HepG2 (cell line): ENCODE measurements around the gene C2orf78. TPM values are rescaled to one million over a fixed set of nuclear protein-coding genes. Genes with fewer than 3 reads are reported as not detected.

Experiments
- ATAC-seq: fragments of 200-7000 bp; cut with Tn5 transposase; 3 replicates; pipeline ENCODE4 v1.9.1; 2020; ENCODE audit warnings: mild to moderate bottlenecking, moderate library complexity
- BruUV-seq: library from RNA; stranded (reverse); fragments of 400-500 nt; replicated peaks from 2 replicates; lab custom pipeline; 2021; lab: Mats Ljungman, UMichigan
- CTCF ChIA-PET: fragments of 300-600 bp; formaldehyde crosslinking; extraction: SDS; loops from one replicate; lab custom pipeline; 2021; ENCODE audit warnings: low total read pairs, inconsistent platforms, low intra/inter-chr PET ratio; lab: Yijun Ruan, JAX
- POLR2A ChIA-PET: fragments of 350-600 bp; sonication (Branson Sonifier 250); formaldehyde crosslinking; loops from one replicate; lab custom pipeline; 2020; ENCODE audit warnings: antibody characterized with exemption, inconsistent platforms; lab: Yijun Ruan, JAX
- DNase-seq: peaks from one replicate; pipeline ENCODE4 v3.0.0-alpha.2; 2015; ENCODE audit warnings: low spot score
- FAIRE-seq: peaks from 3 replicates; lab custom pipeline; 2011; peaks lifted over from hg19 to GRCh38; lab: Jason Lieb, UNC
- H2AFZ ChIP-seq: one replicate; pipeline ENCODE4 v1.6.1; 2011; ENCODE audit warnings: low read length, inconsistent platforms
- H3K27ac ChIP-seq: fragments of 300-600 bp; 3 replicates; pipeline ENCODE4 v1.8.0; 2011; ENCODE audit warnings: mixed run types, mild to moderate bottlenecking, mixed read lengths, low read length, inconsistent platforms; ENCODE audit not compliant: insufficient read depth; ENCODE audit errors: extremely low read length
- H3K27me3 ChIP-seq, 2 experiments: fragments of 200-600 bp in 1 of 2; 2 replicates in 1 of 2; 3 replicates in 1 of 2; pipeline versions ENCODE4 v1.6.0 to v1.8.0; 2011; ENCODE audit warnings: low read length in 2 of 2, mild to moderate bottlenecking in 2 of 2, moderate library complexity in 2 of 2, inconsistent platforms in 1 of 2; ENCODE audit not compliant: insufficient read depth in 2 of 2, control insufficient read depth in 1 of 2
- H3K36me3 ChIP-seq, 2 experiments: fragments of 200-600 bp in 1 of 2; replicated peaks in 1 of 2; 2 replicates in 1 of 2; 3 replicates in 1 of 2; pipeline versions ENCODE4 v1.5.1 to v1.8.0; 2011; ENCODE audit warnings: low read length in 2 of 2, inconsistent platforms in 1 of 2; ENCODE audit not compliant: insufficient read depth in 2 of 2, control insufficient read depth in 1 of 2
- H3K4me1 ChIP-seq: 2 replicates; pipeline ENCODE4 v1.5.1; 2012; ENCODE audit warnings: low read length, inconsistent platforms; ENCODE audit not compliant: insufficient read depth
- H3K4me2 ChIP-seq: 2 replicates; pipeline ENCODE4 v1.6.0; 2011; ENCODE audit warnings: low read depth, low read length, inconsistent platforms
- H3K4me3 ChIP-seq, 3 experiments: fragments of 200-600 bp in 1 of 3; sonication (generic), shearing (Covaris generic) in 1 of 3; replicated peaks in 1 of 3; 2 replicates each; pipeline ENCODE4 v1.5.1; 2011 to 2016; ENCODE audit warnings: low read length in 3 of 3, inconsistent platforms in 2 of 3, low read depth in 2 of 3, mild to moderate bottlenecking in 2 of 3, control low read depth in 1 of 3, mixed read lengths in 1 of 3; ENCODE audit not compliant: insufficient read depth in 1 of 3
- H3K79me2 ChIP-seq: one replicate; pipeline ENCODE4 v1.6.1; 2011; ENCODE audit warnings: low read length, inconsistent platforms; ENCODE audit not compliant: insufficient read depth
- H3K9ac ChIP-seq: 2 replicates; pipeline ENCODE4 v1.6.0; 2011; ENCODE audit warnings: mild to moderate bottlenecking, low read depth, low read length, inconsistent platforms; ENCODE audit not compliant: insufficient read depth
- H3K9me3 ChIP-seq: 2 replicates; pipeline ENCODE4 v1.5.1; 2012; ENCODE audit warnings: mild to moderate bottlenecking, low read length
- H4K20me1 ChIP-seq: 2 replicates; pipeline ENCODE4 v1.6.0; 2011; ENCODE audit warnings: inconsistent platforms, mild to moderate bottlenecking, low read length, moderate library complexity; ENCODE audit not compliant: insufficient read depth
- ARID3A ChIP-seq: IDR thresholded peaks from 2 replicates; pipeline ENCODE4 v1.6.1; 2012; ENCODE audit warnings: low read depth, low read length, improper control_type of control experiment
- BRCA1 ChIP-seq: sonication (generic); formaldehyde crosslinking; IDR thresholded peaks from 2 replicates; pipeline ENCODE4 v1.4.0; 2020; ENCODE audit warnings: missing genetic modification reagents
- EZH2 ChIP-seq: conservative IDR thresholded peaks from 2 replicates; pipeline ENCODE4 v1.6.1; 2012; ENCODE audit warnings: mild to moderate bottlenecking, low read depth, low read length, moderate library complexity
- FOXP4 ChIP-seq: sonication (generic); formaldehyde crosslinking; IDR thresholded peaks from 2 replicates; pipeline ENCODE4 v1.4.0; 2020; ENCODE audit warnings: missing genetic modification reagents
- HDAC1 ChIP-seq: sonication (generic); formaldehyde crosslinking; IDR thresholded peaks from 2 replicates; pipeline ENCODE4 v1.5.1; 2020; ENCODE audit warnings: mild to moderate bottlenecking, missing genetic modification reagents
- KMT2B ChIP-seq: IDR thresholded peaks from 2 replicates; pipeline ENCODE4 v1.6.1; 2016; ENCODE audit warnings: missing genetic modification reagents, missing compliant biosample characterization
- NFRKB ChIP-seq: fragments of 450-650 bp; IDR thresholded peaks from 2 replicates; pipeline ENCODE4 v1.6.1; 2017
- NFYC ChIP-seq: IDR thresholded peaks from 2 replicates; pipeline ENCODE4 v1.6.1; 2016; ENCODE audit warnings: missing genetic modification reagents, missing compliant biosample characterization
- NKX3-1 ChIP-seq: sonication (generic); formaldehyde crosslinking; IDR thresholded peaks from 2 replicates; pipeline ENCODE4 v1.5.0; 2020; ENCODE audit warnings: missing genetic modification reagents
- NR1H2 ChIP-seq: sonication (generic); formaldehyde crosslinking; IDR thresholded peaks from 2 replicates; pipeline ENCODE4 v1.8.1; 2022; ENCODE audit warnings: low read depth, missing genetic modification reagents, borderline replicate concordance
- PITX1 ChIP-seq: sonication (generic); formaldehyde crosslinking; IDR thresholded peaks from 2 replicates; pipeline ENCODE4 v1.5.1; 2020; ENCODE audit warnings: mild to moderate bottlenecking, missing genetic modification reagents
- SNAPC5 ChIP-seq: sonication (generic); formaldehyde crosslinking; IDR thresholded peaks from 2 replicates; pipeline ENCODE4 v1.8.1; 2023; ENCODE audit warnings: mild to moderate bottlenecking, missing genetic modification reagents, borderline replicate concordance
- SNRNP70 ChIP-seq: fragments of 200-400 bp; formaldehyde crosslinking; IDR thresholded peaks from 2 replicates; pipeline ENCODE4 v1.6.1; 2017; ENCODE audit warnings: mild to moderate bottlenecking, low read depth, low read length, moderate library complexity
- TBL1XR1 ChIP-seq: fragments of 150-350 bp; IDR thresholded peaks from 2 replicates; pipeline ENCODE4 v1.6.1; 2014; ENCODE audit warnings: borderline replicate concordance, low read length; ENCODE audit not compliant: partially characterized antibody
- U2AF2 ChIP-seq: fragments of 200-400 bp; formaldehyde crosslinking; IDR thresholded peaks from 2 replicates; pipeline ENCODE4 v1.6.1; 2017; ENCODE audit warnings: low read depth, mild to moderate bottlenecking, low read length
- ZNF234 ChIP-seq: sonication (generic); formaldehyde crosslinking; conservative IDR thresholded peaks from 2 replicates; pipeline ENCODE4 v1.5.1; 2020; ENCODE audit warnings: mild to moderate bottlenecking, missing genetic modification reagents
- ZNF296 ChIP-seq: sonication (generic); formaldehyde crosslinking; conservative IDR thresholded peaks from 2 replicates; pipeline ENCODE4 v1.5.0; 2020; ENCODE audit warnings: mild to moderate bottlenecking, missing genetic modification reagents
- ZNF597 ChIP-seq: sonication (generic); formaldehyde crosslinking; IDR thresholded peaks from 2 replicates; pipeline ENCODE4 v1.5.0; 2020; ENCODE audit warnings: missing genetic modification reagents
- ZNF672 ChIP-seq: sonication (generic); formaldehyde crosslinking; IDR thresholded peaks from 2 replicates; pipeline ENCODE4 v1.8.1; 2022; ENCODE audit warnings: missing genetic modification reagents
- WGBS: methylation state at CpG from one replicate; pipeline ENCODE4 v1.1.6; 2017; ENCODE audit warnings: low lambda C conversion rate; 5-methylcytosine and 5-hydroxymethylcytosine counted together
- in situ Hi-C: cut with HindIII; loops from 2 replicates; pipeline ENCODE4 v1.10.0; 2017; ENCODE audit warnings: low pct_unique_long_range_greater_than_20kb; ENCODE audit not compliant: extremely low pct_ligation_motif_present
- intact Hi-C: fragments of 100-400 bp; cut with micrococcal nuclease; formaldehyde crosslinking; loops from one replicate; pipeline ENCODE4 v1.10.0; 2022; ENCODE audit not compliant: unreplicated experiment
- polyA plus RNA-seq, 8 experiments: library from polyadenylated mRNA; depleted of rRNA in 3 of 8; stranded (reverse) in 7 of 8; unstranded in 1 of 8; fragments of >200 nt; fragmentation: Illumina TruSeq in 4 of 8; extraction: Trizol in 4 of 8; gene quantifications; 2 replicates each; pipeline versions ENCODE4 v1.2.1 to v1.2.3, GENCODE V29; 2011 to 2016; ENCODE audit warnings: low read depth in 4 of 8, missing spikeins in 1 of 8, mixed read lengths in 1 of 8; ENCODE audit not compliant: insufficient read depth in 1 of 8
- total RNA-seq, 5 experiments: library from RNA; depleted of rRNA; stranded (reverse); fragments of >200 nt; fragmentation: Illumina TruSeq; extraction: Trizol; gene quantifications; 2 replicates each; pipeline ENCODE4 v1.2.3, GENCODE V29; 2016; ENCODE audit warnings: low read depth in 1 of 5

C2orf78 gene
- total and polyA plus RNA-seq, 2 of the 13 experiments (the other 11 are each of a cell fraction or from before 2014, with no cell fraction given) = not detected

GRCh38 chr2:73736855-73737779 lies 46.9 kb upstream of the C2orf78 start, which contains the start of gene TPRKB:
TPRKB (minus strand) TSS chr2:73737345; CDS start chr2:73734569, 2,776 bp downstream.
- 12% methylated on average over 36 of the region's 49 CpGs for WGBS
- H3K4me1 ChIP-seq = peaks cover 17% of the 10 kb centered on the region; the same call in 1 of the 2 replicates
- in situ Hi-C loops = no loop called here
- H2AFZ ChIP-seq = peak within 1 kb of the TSS; percentile 91
- DNase-seq (peak; percentile 97), ATAC-seq (peak; percentile 98), FAIRE-seq (peak; percentile 90)
- peaks cover 15% of the 10 kb centered on the region for H3K79me2 ChIP-seq
- intact Hi-C loops = no loop called here
- peak within 1 kb of the TSS; percentile 98 for H3K4me2 ChIP-seq
- H3K36me3 ChIP-seq = peaks cover 0 to 20% of the 10 kb centered on the region in 2 experiments; a peak in 2 of 5 replicates
- POLR2A ChIA-PET = interaction anchor here (0.6 to 1.7 kb wide), 17 partner anchors 8 to 703 kb away, joined by 3 to 9 read pairs (median 4); partner anchors contain the start of genes DGUOK, DUSP11, MOB1A and NAT8
- peak within 1 kb of the TSS; percentile 66 for H3K27ac ChIP-seq
- H3K9ac ChIP-seq = peak within 1 kb of the TSS; percentile 87
- peaks cover 0 to 4% of the 10 kb centered on the region in 2 experiments; a peak in 1 of 5 replicates for H3K27me3 ChIP-seq
- no TSS peak for BruUV-seq
- no peaks in the 10 kb centered on the region for H4K20me1 ChIP-seq
- peak within 1 kb of the TSS; percentile 83 to 88 (median 84) for H3K4me3 ChIP-seq
- CTCF ChIA-PET = no interaction called here
- H3K9me3 ChIP-seq = 0 out of 2 replicates have a peak, but pooled peaks cover 6% of the 10 kb centered on the region
- 0 out of 2 replicates have a peak, but pooled peaks have one; percentile 23 for TF ChIP-seq ZNF296
- TF ChIP-seq EZH2 = no peak
- TF ChIP-seq ARID3A = no peak
- peak; percentile 49; the same call in 1 of the 2 replicates for TF ChIP-seq PITX1 (CRISPR knock-in tag)
- TF ChIP-seq ZNF234 = no peak
- peak; percentile 64; the same call in 1 of the 2 replicates for TF ChIP-seq ZNF672 (CRISPR knock-in tag)
- no peak for TF ChIP-seq ZNF597 (CRISPR knock-in tag)
- TF ChIP-seq SNAPC5 (CRISPR knock-in tag) = 0 out of 2 replicates have a peak, but pooled peaks have one; percentile 12
- peak; percentile 29; the same call in 1 of the 2 replicates for TF ChIP-seq NKX3-1 (CRISPR knock-in tag)
- no peak for TF ChIP-seq U2AF2
- no peak for TF ChIP-seq BRCA1 (CRISPR knock-in tag)
- peak; percentile 88 for TF ChIP-seq TBL1XR1
- TF ChIP-seq NFYC = peak; percentile 94
- TF ChIP-seq KMT2B (CRISPR knock-in tag) = peak; percentile 91
- no peak for TF ChIP-seq NR1H2 (CRISPR knock-in tag)
- no peak for TF ChIP-seq NFRKB
- no peak for TF ChIP-seq SNRNP70
- TF ChIP-seq HDAC1 (CRISPR knock-in tag) = peak; percentile 99
- TF ChIP-seq FOXP4 (CRISPR knock-in tag) = peak; percentile 21
